Measurements from ENCODE around the gene PSMC4.

Gene PSMC4

GRCh38 chr19:39993605-39994004 lies 22.6 kb downstream of the PSMC4 start:
- TF ChIP-seq, protein P1, sequence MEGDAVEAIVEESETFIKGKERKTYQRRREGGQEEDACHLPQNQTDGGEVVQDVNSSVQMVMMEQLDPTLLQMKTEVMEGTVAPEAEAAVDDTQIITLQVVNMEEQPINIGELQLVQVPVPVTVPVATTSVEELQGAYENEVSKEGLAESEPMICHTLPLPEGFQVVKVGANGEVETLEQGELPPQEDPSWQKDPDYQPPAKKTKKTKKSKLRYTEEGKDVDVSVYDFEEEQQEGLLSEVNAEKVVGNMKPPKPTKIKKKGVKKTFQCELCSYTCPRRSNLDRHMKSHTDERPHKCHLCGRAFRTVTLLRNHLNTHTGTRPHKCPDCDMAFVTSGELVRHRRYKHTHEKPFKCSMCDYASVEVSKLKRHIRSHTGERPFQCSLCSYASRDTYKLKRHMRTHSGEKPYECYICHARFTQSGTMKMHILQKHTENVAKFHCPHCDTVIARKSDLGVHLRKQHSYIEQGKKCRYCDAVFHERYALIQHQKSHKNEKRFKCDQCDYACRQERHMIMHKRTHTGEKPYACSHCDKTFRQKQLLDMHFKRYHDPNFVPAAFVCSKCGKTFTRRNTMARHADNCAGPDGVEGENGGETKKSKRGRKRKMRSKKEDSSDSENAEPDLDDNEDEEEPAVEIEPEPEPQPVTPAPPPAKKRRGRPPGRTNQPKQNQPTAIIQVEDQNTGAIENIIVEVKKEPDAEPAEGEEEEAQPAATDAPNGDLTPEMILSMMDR (IDR thresholded peaks at IDR 0.05; ENCODE audit: control extremely low read depth, extremely low read depth, low read depth, missing control alignments): no peak
- CTCF ChIA-PET: no interaction called here
- no peak for DNase-seq (ENCODE audit: extremely low spot score)
- POLR2A ChIA-PET: no interaction called here

DNA sequence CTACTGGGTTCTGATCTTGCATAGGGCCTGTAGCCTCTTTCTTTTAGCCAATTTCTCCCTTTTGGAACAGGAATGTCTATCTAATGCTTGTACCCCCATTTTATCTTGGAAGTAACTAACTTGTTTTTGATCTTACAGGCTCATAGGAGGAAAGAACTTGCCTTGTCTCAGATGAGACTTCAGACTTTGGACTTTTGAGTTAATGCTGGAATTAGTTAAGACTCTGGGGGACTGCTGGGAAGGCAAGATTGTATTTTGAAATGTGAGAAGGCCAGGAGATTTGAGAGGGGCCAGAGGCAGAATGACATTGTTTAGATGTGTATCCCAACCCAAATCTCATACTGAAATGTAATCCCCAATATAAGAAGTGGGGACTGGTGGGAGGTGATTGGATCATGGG lies 23.4 kb downstream of the PSMC4 start:
- POLR2A ChIA-PET: no interaction called here
- no peak for DNase-seq (ENCODE audit: extremely low spot score)
- TF ChIP-seq, protein P1 (IDR thresholded peaks at IDR 0.05; ENCODE audit: control extremely low read depth, extremely low read depth, low read depth, missing control alignments): no peak
- CTCF ChIA-PET: no interaction called here

- TF ChIP-seq, protein P1 (IDR thresholded peaks at IDR 0.05; ENCODE audit: control extremely low read depth, extremely low read depth, low read depth, missing control alignments): no peak
- no peak for DNase-seq (ENCODE audit: extremely low spot score)
- ChIA-PET POLR2A (no interaction called here), CTCF (interaction anchor here (3.2 kb wide), 1 partner anchor 25 kb away, joined by 17 read pairs; the partner anchor contains the start of gene PSMC4)
Observed at GRCh38 chr19:39995794-39996193, 24.8 kb downstream of the PSMC4 start.

DNA sequence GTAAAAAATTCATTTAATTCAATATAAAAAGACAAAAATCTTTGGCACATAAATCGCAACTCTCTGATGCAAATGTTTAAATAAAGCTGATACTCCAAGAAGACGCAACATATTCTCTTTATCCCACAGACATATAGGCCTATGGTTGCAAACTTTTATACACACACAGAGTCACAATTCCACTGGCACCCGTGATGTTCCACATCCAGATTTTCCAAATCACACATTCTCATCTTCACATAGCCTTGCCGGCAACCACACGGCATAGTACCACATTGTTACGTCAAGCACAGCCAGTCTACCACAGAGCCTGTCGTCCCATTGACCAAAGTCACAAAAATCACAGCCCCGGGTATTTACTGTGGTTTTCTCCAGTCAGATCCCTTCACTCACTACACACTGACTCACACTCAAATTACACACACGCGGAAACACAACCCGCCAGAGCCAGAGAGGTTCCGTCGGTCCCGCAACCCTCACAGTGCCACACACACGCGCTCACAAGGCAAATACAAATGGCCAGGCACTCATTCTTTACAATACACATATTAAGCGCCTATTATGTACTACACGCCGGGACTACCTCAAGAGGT lies 25.3 kb downstream of the PSMC4 start:
- POLR2A ChIA-PET: interaction anchor here (1.7 kb wide), 1 partner anchor 26 kb away, joined by 10 read pairs; the partner anchor contains the start of gene PSMC4
- peak; percentile 33 for DNase-seq (ENCODE audit: extremely low spot score)
- TF ChIP-seq, protein P1 (IDR thresholded peaks at IDR 0.05; ENCODE audit: control extremely low read depth, extremely low read depth, low read depth, missing control alignments): no peak

DNA sequence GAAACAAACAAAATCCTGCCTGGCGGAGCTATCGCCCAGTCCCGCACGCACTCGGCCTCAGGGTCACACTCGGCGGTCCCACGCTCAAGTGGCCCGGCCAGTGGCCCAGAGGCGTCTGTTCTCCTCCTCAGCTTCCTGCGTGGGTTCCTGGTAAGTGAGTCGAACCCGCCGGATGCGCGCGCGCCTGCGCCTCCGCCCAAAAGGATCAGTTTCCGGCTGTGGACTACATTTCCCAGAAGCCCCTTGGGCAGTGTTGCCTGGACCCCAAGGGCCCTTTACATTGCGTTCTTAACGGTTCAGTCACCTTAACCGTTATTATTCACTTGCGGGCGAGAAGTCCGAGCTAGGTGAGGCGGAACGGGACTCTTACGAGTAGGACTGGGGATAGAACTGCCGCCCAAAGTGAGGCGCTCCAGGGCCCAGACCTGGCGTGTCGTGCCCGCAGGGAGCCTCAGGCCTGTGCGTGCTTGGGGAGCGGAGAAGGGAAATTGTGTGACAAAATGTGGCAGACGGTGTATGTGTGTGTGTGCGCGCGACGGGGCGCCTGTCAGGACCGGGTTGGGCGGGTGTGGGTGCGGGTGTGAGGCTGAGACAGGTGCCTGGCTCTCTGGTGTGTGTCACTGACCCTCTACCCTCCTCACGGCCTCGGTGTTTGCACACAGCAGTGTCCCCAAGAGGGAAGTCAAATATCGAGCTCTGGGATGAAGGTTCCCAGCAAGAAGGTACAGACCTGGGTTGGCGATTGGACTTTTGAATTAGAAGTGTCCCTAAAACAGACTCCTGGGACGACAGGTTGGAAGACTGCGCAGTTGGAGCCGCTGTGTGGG lies 26.1 kb downstream of the PSMC4 start, which contains the start of gene ZNF546:
ZNF546 (plus strand) TSS at position 250 of the 827 bp plus-strand sequence. CDS start 1,267 bp downstream, outside the sequence.
- ChIA-PET POLR2A (interaction anchor here (1.7 kb wide), 1 partner anchor 26 kb away, joined by 10 read pairs; the partner anchor contains the start of gene PSMC4), CTCF (interaction anchor here (3.2 kb wide), 1 partner anchor 26 kb away, joined by 17 read pairs; the partner anchor contains the start of gene PSMC4)
- TF ChIP-seq, protein P1 (IDR thresholded peaks at IDR 0.05; ENCODE audit: control extremely low read depth, extremely low read depth, low read depth, missing control alignments): no peak

More for the DNA sequence above, 25.3 kb downstream of the PSMC4 start:
- CTCF ChIA-PET: interaction anchor here (3.2 kb wide), 1 partner anchor 25 kb away, joined by 17 read pairs; the partner anchor contains the start of gene PSMC4

GRCh38 chr19:39997638-39998216 lies 26.8 kb downstream of the PSMC4 start:
- no peak for DNase-seq (ENCODE audit: extremely low spot score)
- ChIA-PET CTCF (interaction anchor here (3.2 kb wide), 1 partner anchor 27 kb away, joined by 17 read pairs; the partner anchor contains the start of gene PSMC4), POLR2A (interaction anchor here (1.7 kb wide), 1 partner anchor 27 kb away, joined by 10 read pairs; the partner anchor contains the start of gene PSMC4)
- TF ChIP-seq, protein P1 (IDR thresholded peaks at IDR 0.05; ENCODE audit: control extremely low read depth, extremely low read depth, low read depth, missing control alignments): no peak

More for the DNA sequence above, 26.1 kb downstream of the PSMC4 start, which contains the start of gene ZNF546:
- DNase-seq (ENCODE audit: extremely low spot score): peak; percentile 95

Measured in GM10248 (cell line).